Liver (tissue), 3 donors: Measurements from ENCODE around the gene PRSS56.

Source experiments
- SP1 ChIP-seq: IDR thresholded peaks from 2 replicates; pipeline ENCODE4 v1.6.1; 2018; ENCODE audit warnings: antibody characterized with exemption, mild to moderate bottlenecking
- TF ChIP-seq, protein P1 (sequence below): fragments of 150-350 bp; IDR thresholded peaks from 2 replicates; pipeline ENCODE4 v1.5.1; 2017; ENCODE audit warnings: improper control_type of control experiment, low read depth, low read length; ENCODE audit not compliant: missing input control
- donor health status: healthy.
- donor health status: healthy.

DNA sequence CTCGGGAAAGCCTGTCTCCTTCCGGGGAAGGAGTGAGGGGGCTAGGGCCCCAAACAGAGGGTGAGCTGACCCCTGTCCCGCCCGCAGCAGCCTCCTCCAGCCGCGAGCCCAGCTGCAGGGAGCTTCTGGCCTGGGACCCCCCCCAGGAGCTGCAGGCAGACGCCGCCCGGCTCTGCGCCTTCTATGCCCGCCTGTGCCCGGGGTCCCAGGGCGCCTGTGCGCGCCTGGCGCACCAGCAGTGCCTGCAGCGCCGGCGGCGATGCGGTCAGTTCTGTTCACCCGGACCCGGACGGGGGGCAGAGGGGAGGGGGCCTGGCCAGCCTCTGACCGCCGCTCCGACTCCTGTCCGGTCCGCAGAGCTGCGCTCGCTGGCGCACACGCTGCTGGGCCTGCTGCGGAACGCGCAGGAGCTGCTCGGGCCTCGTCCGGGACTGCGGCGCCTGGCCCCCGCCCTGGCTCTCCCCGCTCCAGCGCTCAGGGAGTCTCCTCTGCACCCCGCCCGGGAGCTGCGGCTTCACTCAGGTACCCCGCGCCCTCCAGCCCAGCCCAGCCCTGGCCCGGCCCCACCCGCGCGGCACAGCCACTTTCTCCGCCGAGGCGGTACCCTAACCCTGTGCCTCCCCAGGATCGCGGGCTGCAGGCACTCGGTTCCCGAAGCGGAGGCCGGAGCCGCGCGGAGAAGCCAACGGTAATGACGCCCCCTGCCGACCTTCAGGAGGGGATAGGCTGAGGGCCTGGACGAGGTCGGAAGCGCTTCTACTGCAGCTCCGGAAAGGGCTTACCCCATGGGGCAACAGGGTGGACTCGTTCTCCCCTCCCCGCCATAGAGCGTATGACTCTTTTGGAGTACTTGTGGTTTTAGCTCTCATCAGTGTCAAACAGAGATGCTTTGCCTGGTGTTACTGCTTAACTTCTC is 3.8 kb downstream of the PRSS56 start:
- TF ChIP-seq, protein P1, sequence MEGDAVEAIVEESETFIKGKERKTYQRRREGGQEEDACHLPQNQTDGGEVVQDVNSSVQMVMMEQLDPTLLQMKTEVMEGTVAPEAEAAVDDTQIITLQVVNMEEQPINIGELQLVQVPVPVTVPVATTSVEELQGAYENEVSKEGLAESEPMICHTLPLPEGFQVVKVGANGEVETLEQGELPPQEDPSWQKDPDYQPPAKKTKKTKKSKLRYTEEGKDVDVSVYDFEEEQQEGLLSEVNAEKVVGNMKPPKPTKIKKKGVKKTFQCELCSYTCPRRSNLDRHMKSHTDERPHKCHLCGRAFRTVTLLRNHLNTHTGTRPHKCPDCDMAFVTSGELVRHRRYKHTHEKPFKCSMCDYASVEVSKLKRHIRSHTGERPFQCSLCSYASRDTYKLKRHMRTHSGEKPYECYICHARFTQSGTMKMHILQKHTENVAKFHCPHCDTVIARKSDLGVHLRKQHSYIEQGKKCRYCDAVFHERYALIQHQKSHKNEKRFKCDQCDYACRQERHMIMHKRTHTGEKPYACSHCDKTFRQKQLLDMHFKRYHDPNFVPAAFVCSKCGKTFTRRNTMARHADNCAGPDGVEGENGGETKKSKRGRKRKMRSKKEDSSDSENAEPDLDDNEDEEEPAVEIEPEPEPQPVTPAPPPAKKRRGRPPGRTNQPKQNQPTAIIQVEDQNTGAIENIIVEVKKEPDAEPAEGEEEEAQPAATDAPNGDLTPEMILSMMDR, result no peak
- no peak for TF ChIP-seq SP1
